Activated CD4-positive, CD25-positive, alpha-beta regulatory T cell (primary cell): ENCODE measurements around the gene MPP2.
A peak's percentile ranks its signal among the peaks of the same experiment; 100 is the strongest.
"Not testable (repeated sequence)": the region's sequence is repeated elsewhere in the genome, so short reads cannot be mapped to it uniquely, and the experiment has no call there.

Source experiments
- DNase-seq, 4 experiments: peaks; one replicate each; lab custom pipeline; 2025; lab: John Stamatoyannopoulos, UW

MPP2 gene

GRCh38 chr17:43907425-43907981 is at the start of gene MPP2:
Gene MPP2, minus strand, starts transcription at chr17:43907536. Its CDS starts 3,076 bp downstream, at chr17:43904460.
- peak in 3 of 4 experiments; percentile 19 to 24 (median 19) for DNase-seq

- no peak for DNase-seq
Observed at GRCh38 chr17:43956222-43956621, 48.9 kb upstream of the MPP2 start.

GRCh38 chr17:43953746-43954145 is 46.4 kb upstream of the MPP2 start, which contains the start of gene PYY:
Gene PYY, minus strand, starts transcription at chr17:43953940. Its CDS starts 457 bp downstream, at chr17:43953483.
- no peak for DNase-seq

GRCh38 chr17:43952724-43953666 is 45.7 kb upstream of the MPP2 start:
- DNase-seq: no peak

GRCh38 chr17:43952351-43952723 is 45.0 kb upstream of the MPP2 start:
- DNase-seq: no peak

DNA sequence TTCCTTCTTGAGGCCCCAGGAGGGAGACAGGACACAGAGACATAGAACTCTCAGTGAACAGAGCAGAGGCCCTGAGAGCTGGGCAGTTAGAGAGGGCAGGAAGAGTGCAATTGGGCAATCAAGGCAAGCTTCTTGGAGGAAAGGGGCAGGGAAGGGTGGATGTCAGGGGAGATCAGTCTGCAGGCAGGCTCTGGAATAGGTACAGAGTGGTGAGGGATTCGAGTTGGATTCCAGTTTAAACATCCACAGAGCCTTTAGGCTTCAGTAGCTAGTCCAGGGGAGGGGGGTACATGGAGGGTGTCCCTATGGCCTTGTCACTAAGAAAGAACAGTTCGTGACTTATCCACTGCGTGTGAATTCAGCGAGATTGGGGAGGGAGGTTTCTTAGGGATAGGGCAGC is 44.4 kb upstream of the MPP2 start:
- no peak for DNase-seq

DNA sequence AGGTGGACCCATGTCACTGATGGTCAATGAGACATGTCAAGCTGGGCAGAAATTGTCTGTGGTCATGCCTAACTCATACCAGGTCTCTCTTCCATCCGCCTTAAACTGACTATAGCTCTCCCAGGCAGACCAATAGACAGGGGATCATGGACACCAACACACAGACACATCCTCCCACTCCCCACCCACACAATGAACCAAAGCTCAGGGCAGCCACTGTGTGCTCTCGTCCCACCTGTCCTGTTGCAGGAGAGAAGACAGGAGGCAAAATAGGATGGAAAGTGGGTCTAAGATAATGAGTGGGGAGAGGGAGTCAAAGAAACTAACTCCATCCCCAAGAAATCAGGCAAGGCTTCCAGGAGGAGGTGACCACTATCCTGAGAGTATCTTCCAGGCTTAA is 43.2 kb upstream of the MPP2 start:
- no peak for DNase-seq

DNA sequence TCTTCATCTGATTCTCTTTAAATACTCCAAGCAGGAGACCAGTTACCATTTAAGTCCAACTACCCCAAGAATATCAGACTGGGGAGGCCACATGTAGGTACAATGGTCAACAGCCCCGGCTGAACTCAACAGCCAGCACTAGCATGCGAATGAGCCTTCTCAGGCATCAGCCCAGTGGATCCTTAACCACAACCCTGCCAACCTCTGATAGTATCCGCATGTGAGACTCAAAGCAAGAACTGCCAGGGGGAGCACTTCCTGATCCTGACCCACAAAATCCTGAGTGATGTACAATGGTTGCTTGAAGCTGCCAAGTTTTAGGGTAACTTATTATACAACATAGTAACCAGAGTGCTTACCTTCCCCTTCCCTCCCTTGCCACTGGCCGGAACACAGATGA is 42.4 kb upstream of the MPP2 start:
- no peak for DNase-seq

DNA sequence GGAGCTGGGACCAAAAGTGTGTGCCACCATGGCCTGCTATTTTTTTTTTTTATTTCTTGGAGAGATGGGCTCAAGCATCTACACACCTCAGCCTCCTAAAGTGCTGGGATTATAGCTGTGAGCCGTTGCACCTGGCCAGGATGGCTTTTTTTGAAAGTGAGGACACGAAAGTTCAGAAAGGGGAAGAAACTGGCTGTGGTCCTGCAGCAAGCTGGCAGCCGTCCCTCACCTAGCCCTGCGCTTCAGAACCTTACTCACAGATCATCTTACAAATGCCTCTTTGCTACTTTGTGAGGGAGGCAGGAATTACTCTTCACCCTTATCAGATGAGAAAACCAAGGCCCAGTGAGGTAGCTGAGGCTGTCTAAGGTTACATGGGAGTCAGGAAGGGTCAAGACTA is 39.4 kb upstream of the MPP2 start:
- DNase-seq: no peak

DNA sequence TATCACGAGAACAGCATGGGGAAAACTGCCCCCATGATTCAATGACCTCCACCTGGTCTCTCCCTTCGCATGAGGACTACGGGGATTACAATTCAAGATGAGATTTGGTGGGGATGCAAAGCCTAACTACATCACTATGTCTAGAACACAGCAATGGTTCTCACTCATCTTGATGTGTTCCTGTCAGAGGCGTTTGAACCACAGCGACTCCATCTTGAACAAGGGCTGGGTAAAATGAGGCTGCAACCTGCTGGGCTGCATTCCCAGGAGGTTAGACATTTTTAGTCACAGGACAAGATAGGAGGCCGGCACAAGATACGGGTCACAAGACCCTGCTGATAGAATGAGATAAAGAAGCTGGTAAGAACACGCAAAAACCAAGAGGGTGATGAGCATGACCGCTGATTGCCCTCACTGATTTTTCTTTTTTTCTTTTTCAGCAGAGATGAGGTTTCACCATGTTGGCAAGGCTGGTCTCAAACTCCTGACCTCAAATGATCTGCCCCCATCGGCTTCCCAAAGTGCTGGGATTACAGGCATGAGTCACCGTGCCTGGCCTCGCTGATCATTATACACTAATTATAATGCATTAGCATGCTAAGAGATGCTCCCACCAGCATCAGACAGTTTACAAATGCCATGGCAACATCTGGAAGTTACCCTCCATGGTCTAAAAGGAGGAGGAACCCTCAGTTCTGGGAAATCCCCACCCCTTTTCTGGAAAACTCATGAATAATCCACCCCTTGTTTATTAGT is 37.9 kb upstream of the MPP2 start:
- DNase-seq: no peak

- no peak for DNase-seq
Observed at GRCh38 chr17:43942051-43942685, 34.8 kb upstream of the MPP2 start, which contains the start of gene PPY. Gene PPY, minus strand, starts transcription at chr17:43942476. Its CDS starts 822 bp downstream, at chr17:43941654.

DNA sequence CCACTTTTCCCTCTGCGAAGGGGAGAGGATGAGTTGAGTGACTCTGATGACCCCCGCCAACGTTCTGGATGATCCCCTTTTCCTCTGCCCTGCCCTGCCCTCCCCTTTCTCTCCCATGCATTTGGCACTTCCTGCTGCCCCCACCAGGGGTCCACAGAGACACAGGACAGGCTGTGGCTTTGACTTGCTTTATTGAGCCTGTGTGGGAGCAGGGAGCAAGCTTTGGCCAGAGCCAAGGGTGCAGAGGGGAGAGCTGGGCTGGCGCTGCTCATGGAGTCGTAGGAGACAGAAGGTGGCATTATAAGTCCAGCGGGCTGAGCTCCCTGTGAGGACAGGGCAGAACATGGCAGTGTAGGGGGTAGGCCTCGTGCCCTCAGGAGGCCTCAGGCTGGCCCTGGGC is 33.3 kb upstream of the MPP2 start:
- DNase-seq: no peak

DNA sequence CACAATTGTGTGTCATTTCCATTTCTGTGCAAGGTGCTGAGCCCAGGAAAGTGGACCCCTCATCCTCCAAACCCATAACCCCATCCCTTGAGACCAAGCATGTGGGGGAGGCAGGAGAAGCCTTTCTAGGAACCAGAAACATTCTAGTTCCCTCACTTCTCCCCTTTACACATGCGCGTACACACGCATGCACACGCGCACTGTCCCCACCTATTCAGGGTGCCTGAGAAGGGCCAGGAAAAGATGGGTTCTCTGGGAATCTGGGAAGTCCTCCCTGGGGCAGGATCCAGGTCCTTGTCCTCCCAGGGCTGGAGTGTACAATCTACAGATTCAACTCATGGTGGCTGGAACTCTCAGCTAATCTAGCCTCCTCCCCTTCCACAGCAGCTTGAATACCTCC is 32.5 kb upstream of the MPP2 start:
- DNase-seq: no peak

- not testable (repeated sequence) for DNase-seq
Observed at GRCh38 chr17:43939452-43939851, 32.1 kb upstream of the MPP2 start.

DNA sequence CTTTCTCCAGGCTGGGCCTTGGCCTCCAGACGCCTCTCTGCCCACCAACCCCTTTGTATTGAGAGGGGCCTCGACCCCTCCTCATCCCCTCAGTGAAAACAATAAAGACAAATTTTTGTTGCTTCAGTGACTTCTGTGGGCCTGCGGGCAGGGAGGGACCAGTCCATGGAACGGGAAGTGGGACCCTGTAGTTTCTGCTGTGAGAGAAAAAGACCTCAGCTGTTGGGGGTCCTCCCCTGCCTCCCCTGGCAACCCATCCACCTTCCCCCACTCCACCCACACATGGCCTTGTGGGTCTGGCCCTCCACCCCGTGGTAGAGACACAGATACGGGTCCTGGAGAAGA is 31.5 kb upstream of the MPP2 start:
- no peak for DNase-seq

- no peak for DNase-seq
Observed at GRCh38 chr17:43936434-43936833, 29.1 kb upstream of the MPP2 start.

DNA sequence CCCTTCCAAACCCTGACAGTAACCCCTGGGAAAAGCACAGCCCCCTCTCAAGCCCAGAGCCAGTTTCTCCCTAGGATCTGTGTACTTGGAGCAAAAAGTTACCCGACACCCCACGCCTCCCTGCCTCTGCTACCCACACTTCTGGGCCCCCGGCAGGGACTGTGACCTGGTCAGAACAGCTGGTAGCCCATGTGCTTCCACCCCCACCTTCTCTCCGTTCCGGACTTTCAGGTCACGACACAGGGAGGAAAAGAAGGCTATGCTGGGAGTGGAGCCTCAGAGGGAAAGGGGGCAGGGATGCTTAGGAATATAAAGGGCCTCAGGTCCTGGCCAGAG is 28.6 kb upstream of the MPP2 start:
- no peak for DNase-seq

DNA sequence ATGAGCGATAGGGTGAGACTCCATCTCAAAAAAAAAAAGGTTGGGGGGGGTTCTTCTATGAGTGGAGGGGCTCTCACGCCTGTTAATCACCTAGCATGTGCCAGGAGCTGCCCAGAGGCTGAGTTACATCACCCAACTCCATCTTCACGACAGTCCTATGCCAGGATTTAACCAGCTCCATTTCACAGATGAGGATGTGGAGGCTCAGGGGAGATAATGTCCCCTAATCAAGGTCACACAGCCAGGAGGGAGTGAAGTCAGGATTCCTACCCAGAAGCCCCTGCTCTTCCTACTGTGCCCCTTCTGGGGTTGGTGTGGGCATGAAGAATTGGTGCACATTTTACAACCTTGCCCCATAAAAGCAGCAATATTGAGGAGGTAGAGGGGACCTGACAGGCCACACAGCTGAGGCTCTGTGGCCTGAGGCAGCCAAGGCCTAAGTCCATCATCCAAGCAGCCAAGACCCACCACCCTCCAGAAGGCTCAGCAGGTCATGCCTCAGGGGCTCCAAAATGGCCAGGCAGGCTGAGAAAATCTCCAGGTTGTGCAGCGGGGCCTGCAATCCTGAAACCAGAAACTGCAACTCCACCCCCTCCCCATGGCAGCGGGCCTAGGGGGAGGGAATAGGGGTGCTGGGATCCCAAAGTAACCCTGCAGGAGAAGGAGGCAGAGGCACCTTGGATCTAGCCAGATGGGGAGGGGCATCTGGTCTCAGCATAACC is 28.0 kb upstream of the MPP2 start:
- DNase-seq: no peak

- DNase-seq: no peak
Observed at GRCh38 chr17:43932923-43933322, 25.6 kb upstream of the MPP2 start.

DNA sequence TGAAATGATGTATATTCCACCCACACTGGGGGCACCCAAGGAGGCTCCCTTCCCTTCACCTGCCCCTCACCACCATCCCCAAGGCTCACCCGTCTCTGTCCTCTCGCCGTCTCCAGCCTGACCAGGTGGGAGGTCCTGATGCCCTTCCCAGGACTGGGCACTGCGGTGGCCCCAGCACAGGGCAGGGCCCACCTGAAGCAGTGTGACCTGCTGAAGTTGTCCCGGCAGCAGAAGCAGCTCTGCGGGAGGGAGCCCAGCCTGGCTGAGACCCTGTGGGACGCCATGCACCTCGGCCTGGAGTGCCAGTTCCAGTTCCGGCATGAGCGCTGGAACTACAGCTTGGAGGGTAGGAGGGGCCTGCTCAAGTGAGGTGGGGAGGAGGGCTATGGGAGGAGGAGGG is 25.0 kb upstream of the MPP2 start:
- DNase-seq: no peak

DNA sequence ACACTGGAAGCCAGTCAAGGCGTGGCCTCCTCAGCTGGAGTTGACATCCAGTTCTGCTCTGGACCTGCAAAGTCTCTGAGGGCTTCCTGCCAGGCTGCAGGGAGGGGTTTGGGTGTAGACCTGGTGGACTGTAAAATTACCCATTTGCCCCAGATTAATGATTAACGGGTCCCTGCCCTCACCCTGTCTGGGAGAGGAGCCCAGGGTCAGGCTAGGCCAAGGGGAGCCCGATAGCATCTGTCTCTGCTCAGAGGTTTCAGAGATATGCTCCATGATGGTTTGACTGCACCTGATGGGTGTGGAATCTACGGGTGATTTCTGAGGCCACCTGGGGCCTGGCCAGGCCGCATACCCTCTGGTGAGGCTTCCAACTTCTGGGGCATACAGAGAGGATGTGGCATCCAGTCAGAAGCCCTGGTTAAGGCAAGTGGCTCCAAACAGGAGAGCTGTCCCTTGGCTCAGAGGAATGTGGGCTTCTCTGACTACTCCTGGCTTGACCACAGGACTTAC is 23.8 kb upstream of the MPP2 start:
- no peak for DNase-seq

GRCh38 chr17:43928609-43929008 is 21.3 kb upstream of the MPP2 start:
- DNase-seq: no peak
